Measurements from ENCODE around the gene CENPX.

- TF ChIP-seq, protein P1, sequence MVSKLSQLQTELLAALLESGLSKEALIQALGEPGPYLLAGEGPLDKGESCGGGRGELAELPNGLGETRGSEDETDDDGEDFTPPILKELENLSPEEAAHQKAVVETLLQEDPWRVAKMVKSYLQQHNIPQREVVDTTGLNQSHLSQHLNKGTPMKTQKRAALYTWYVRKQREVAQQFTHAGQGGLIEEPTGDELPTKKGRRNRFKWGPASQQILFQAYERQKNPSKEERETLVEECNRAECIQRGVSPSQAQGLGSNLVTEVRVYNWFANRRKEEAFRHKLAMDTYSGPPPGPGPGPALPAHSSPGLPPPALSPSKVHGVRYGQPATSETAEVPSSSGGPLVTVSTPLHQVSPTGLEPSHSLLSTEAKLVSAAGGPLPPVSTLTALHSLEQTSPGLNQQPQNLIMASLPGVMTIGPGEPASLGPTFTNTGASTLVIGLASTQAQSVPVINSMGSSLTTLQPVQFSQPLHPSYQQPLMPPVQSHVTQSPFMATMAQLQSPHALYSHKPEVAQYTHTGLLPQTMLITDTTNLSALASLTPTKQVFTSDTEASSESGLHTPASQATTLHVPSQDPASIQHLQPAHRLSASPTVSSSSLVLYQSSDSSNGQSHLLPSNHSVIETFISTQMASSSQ (IDR thresholded peaks at IDR 0.05; ENCODE audit: low read depth): no peak
- TF ChIP-seq, protein P1 (CRISPR knock-in tag; IDR thresholded peaks at IDR 0.05; ENCODE audit: borderline replicate concordance): no peak; the same call in 1 of the 2 replicates
- TF ChIP-seq EED (CRISPR knock-in tag; IDR thresholded peaks at IDR 0.05) (no peak), GLI4 (CRISPR knock-in tag; IDR thresholded peaks at IDR 0.05; ENCODE audit: borderline replicate concordance) (no peak), POLR2A (IDR thresholded peaks at IDR 0.05; ENCODE audit: insufficient read depth in 1 of 2, low read depth in 2 of 2, low read length in 2 of 2) (no peak), POLR2AphosphoS5 (IDR thresholded peaks at IDR 0.05; ENCODE audit: low read depth, low read length) (no peak), LCORL (IDR thresholded peaks at IDR 0.05) (no peak), LCORL (CRISPR knock-in tag; IDR thresholded peaks at IDR 0.05) (no peak), POLR2AphosphoS2 (IDR thresholded peaks at IDR 0.05; ENCODE audit: low read depth, low read length) (no peak), ZNF44 (CRISPR knock-in tag; IDR thresholded peaks at IDR 0.05) (no peak)
- TF ChIP-seq, protein P2, sequence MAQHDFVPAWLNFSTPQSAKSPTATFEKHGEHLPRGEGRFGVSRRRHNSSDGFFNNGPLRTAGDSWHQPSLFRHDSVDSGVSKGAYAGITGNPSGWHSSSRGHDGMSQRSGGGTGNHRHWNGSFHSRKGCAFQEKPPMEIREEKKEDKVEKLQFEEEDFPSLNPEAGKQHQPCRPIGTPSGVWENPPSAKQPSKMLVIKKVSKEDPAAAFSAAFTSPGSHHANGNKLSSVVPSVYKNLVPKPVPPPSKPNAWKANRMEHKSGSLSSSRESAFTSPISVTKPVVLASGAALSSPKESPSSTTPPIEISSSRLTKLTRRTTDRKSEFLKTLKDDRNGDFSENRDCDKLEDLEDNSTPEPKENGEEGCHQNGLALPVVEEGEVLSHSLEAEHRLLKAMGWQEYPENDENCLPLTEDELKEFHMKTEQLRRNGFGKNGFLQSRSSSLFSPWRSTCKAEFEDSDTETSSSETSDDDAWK (CRISPR knock-in tag; IDR thresholded peaks at IDR 0.05): no peak
Observed at GRCh38 chr17:82055965-82056728, 33.5 kb upstream of the CENPX start.

Measured in HepG2 (cell line).